ENCODE data around the gene OR51B4. TPM values are rescaled to one million over a fixed set of nuclear protein-coding genes. Genes with fewer than 3 reads are reported as not detected.
"Not testable (repeated sequence)": the region's sequence is repeated elsewhere in the genome, so short reads cannot be mapped to it uniquely, and the experiment has no call there.

OR51B4 gene
- total RNA-seq, 2 donors from 2014 or later = not detected

- H3K36me3 Mint-ChIP-seq = no peaks in the 10 kb centered on the region
- no peak for DNase-seq (ENCODE audit: low spot score in 2 of 2)
These were observed 2.3 kb upstream of the OR51B4 start for GRCh38 chr11:5304046-5304445.

GRCh38 chr11:5303626-5304025 lies 1.9 kb upstream of the OR51B4 start:
- DNase-seq (ENCODE audit: low spot score in 2 of 2) = no peak
- Mint-ChIP-seq H3K9me3 (no peaks in the 10 kb centered on the region), H3K27ac (no peak overlapping the region), H3K36me3 (no peaks in the 10 kb centered on the region)
- ATAC-seq = no peak

More at GRCh38 chr11:5304046-5304445, 2.3 kb upstream of the OR51B4 start:
- Mint-ChIP-seq H3K27ac (no peak overlapping the region), H3K9me3 (no peaks in the 10 kb centered on the region)
- ATAC-seq = no peak

- Mint-ChIP-seq H3K9me3 (no peaks in the 10 kb centered on the region), H3K27ac (no peak overlapping the region), H3K36me3 (no peaks in the 10 kb centered on the region)
- ATAC-seq (no peak), DNase-seq (ENCODE audit: low spot score in 2 of 2) (no peak)
These were observed 1.5 kb downstream of the OR51B4 start for GRCh38 chr11:5300251-5300650.

GRCh38 chr11:5298451-5298850 lies 3.3 kb downstream of the OR51B4 start:
- H3K36me3 Mint-ChIP-seq = no peaks in the 10 kb centered on the region
- ATAC-seq = no peak
- H3K9me3 Mint-ChIP-seq = no peaks in the 10 kb centered on the region
- DNase-seq (ENCODE audit: low spot score in 2 of 2) = no peak
- H3K27ac Mint-ChIP-seq = no peak overlapping the region

- Mint-ChIP-seq H3K36me3 (no peaks in the 10 kb centered on the region), H3K9me3 (no peaks in the 10 kb centered on the region), H3K27ac (peak overlapping the region in 1 of 2 donors; percentile 31)
- ATAC-seq (no peak), DNase-seq (ENCODE audit: low spot score in 2 of 2) (no peak)
These were observed 3.9 kb downstream of the OR51B4 start for GRCh38 chr11:5297721-5298323.

- not testable (repeated sequence) for ATAC-seq; DNase-seq (ENCODE audit: low spot score in 2 of 2); H3K9me3 Mint-ChIP-seq; H3K27ac Mint-ChIP-seq; H3K36me3 Mint-ChIP-seq
These were observed 7.3 kb downstream of the OR51B4 start for GRCh38 chr11:5294342-5294995.

GRCh38 chr11:5293028-5293427 lies 8.7 kb downstream of the OR51B4 start:
- H3K27ac Mint-ChIP-seq = no peak overlapping the region
- no peaks in the 10 kb centered on the region for H3K36me3 Mint-ChIP-seq
- ATAC-seq (no peak), DNase-seq (ENCODE audit: low spot score in 2 of 2) (no peak)
- no peaks in the 10 kb centered on the region for H3K9me3 Mint-ChIP-seq

GRCh38 chr11:5291207-5291838 lies 10.4 kb downstream of the OR51B4 start:
- DNase-seq (ENCODE audit: low spot score in 2 of 2) (no peak), ATAC-seq (peak in 1 of 2 donors; percentile 64)
- Mint-ChIP-seq H3K36me3 (no peaks in the 10 kb centered on the region), H3K27ac (no peak overlapping the region), H3K9me3 (no peaks in the 10 kb centered on the region)

- no peak overlapping the region for H3K27ac Mint-ChIP-seq
- no peaks in the 10 kb centered on the region for H3K36me3 Mint-ChIP-seq
- DNase-seq (ENCODE audit: low spot score in 2 of 2) (no peak), ATAC-seq (no peak)
- no peaks in the 10 kb centered on the region for H3K9me3 Mint-ChIP-seq
These were observed 11.6 kb downstream of the OR51B4 start for GRCh38 chr11:5290106-5290505.

GRCh38 chr11:5289696-5290095 lies 12.1 kb downstream of the OR51B4 start:
- no peak for DNase-seq (ENCODE audit: low spot score in 2 of 2)
- no peaks in the 10 kb centered on the region for H3K36me3 Mint-ChIP-seq
- H3K9me3 Mint-ChIP-seq = no peaks in the 10 kb centered on the region
- H3K27ac Mint-ChIP-seq = no peak overlapping the region
- ATAC-seq = no peak

- no peak overlapping the region for H3K27ac Mint-ChIP-seq
- H3K36me3 Mint-ChIP-seq = no peaks in the 10 kb centered on the region
- DNase-seq (ENCODE audit: low spot score in 2 of 2) (no peak), ATAC-seq (no peak)
- H3K9me3 Mint-ChIP-seq = no peaks in the 10 kb centered on the region
These were observed 12.7 kb downstream of the OR51B4 start for GRCh38 chr11:5288906-5289550.

- DNase-seq (ENCODE audit: low spot score in 2 of 2) = no peak
- Mint-ChIP-seq H3K9me3 (no peaks in the 10 kb centered on the region), H3K36me3 (no peaks in the 10 kb centered on the region), H3K27ac (no peak overlapping the region)
- ATAC-seq = no peak
These were observed 13.4 kb downstream of the OR51B4 start for GRCh38 chr11:5288108-5288905.

GRCh38 chr11:5286901-5287300 lies 14.8 kb downstream of the OR51B4 start:
- ATAC-seq = no peak
- no peak for DNase-seq (ENCODE audit: low spot score in 2 of 2)
- H3K36me3 Mint-ChIP-seq = no peaks in the 10 kb centered on the region
- no peak overlapping the region for H3K27ac Mint-ChIP-seq
- H3K9me3 Mint-ChIP-seq = no peaks in the 10 kb centered on the region

- Mint-ChIP-seq H3K9me3 (no peaks in the 10 kb centered on the region), H3K36me3 (no peaks in the 10 kb centered on the region), H3K27ac (no peak overlapping the region)
- DNase-seq (ENCODE audit: low spot score in 2 of 2) (no peak), ATAC-seq (no peak)
These were observed 15.4 kb downstream of the OR51B4 start for GRCh38 chr11:5286351-5286750.

GRCh38 chr11:5285703-5286340 lies 15.9 kb downstream of the OR51B4 start:
- no peaks in the 10 kb centered on the region for H3K9me3 Mint-ChIP-seq
- ATAC-seq = no peak
- no peak overlapping the region for H3K27ac Mint-ChIP-seq
- DNase-seq (ENCODE audit: low spot score in 2 of 2) = no peak
- H3K36me3 Mint-ChIP-seq = no peaks in the 10 kb centered on the region

- DNase-seq (ENCODE audit: low spot score in 2 of 2) (no peak), ATAC-seq (no peak)
- Mint-ChIP-seq H3K36me3 (no peaks in the 10 kb centered on the region), H3K27ac (no peak overlapping the region), H3K9me3 (no peaks in the 10 kb centered on the region)
These were observed 17.1 kb downstream of the OR51B4 start for GRCh38 chr11:5284637-5285036.
